Right lobe of liver (tissue), 6 donors: ENCODE data around the gene ZNF592. TPM values are rescaled to one million over a fixed set of nuclear protein-coding genes. Genes with fewer than 3 reads are reported as not detected.

Experiments used
- ATAC-seq, 4 donors: fragments of 200-7000 bp; cut with Tn5 transposase; one replicate each; pipeline ENCODE4 v1.9.1; 2020; ENCODE audit warnings: mild to moderate bottlenecking in 4 of 4, moderate library complexity in 4 of 4
- DNase-seq, 3 donors: peaks; one replicate each; pipeline ENCODE4 v3.0.0-alpha.2; 2020
- H3K27ac ChIP-seq, 3 donors: fragments of 200-600 bp; one replicate each; pipeline ENCODE4 v1.8.0; 2022
- H3K27me3 ChIP-seq, 2 donors: fragments of 200-600 bp; one replicate each; pipeline ENCODE4 v1.8.0; 2022
- H3K36me3 ChIP-seq, 4 donors: fragments of 200-600 bp; sonication (generic) in 1 of 4; one replicate each; pipeline versions ENCODE4 v1.5.1 to v1.8.0; 2017 to 2022; ENCODE audit warnings: control low read depth in 1 of 4
- H3K4me1 ChIP-seq, 4 donors: fragments of 200-600 bp; sonication (generic) in 1 of 4; one replicate each; pipeline versions ENCODE4 v1.5.1 to v1.8.0; 2017 to 2022; ENCODE audit warnings: control low read depth in 1 of 4
- H3K4me3 ChIP-seq, 3 donors: fragments of 200-600 bp; one replicate each; pipeline ENCODE4 v1.8.0; 2022
- H3K9me3 ChIP-seq, 4 donors: fragments of 200-600 bp; sonication (generic) in 1 of 4; one replicate each; pipeline versions ENCODE4 v1.5.1 to v1.8.0; 2017 to 2022; ENCODE audit warnings: control low read depth in 1 of 4
- CTCF ChIP-seq, 4 donors: fragments of 200-600 bp in 3 of 4; fragments of 450-650 bp in 1 of 4; IDR thresholded peaks; one replicate each; pipeline versions ENCODE4 v1.5.1 to v1.8.0; 2016 to 2022; ENCODE audit warnings: antibody characterized with exemption in 4 of 4, mild to moderate bottlenecking in 2 of 4
- POLR2A ChIP-seq: fragments of 450-650 bp; IDR thresholded peaks from one replicate; pipeline ENCODE4 v1.6.1; 2017; ENCODE audit warnings: antibody characterized with exemption, mild to moderate bottlenecking
- WGBS: methylation state at CpG from one replicate; pipeline ENCODE4 v1.1.6; 2018; ENCODE audit warnings: low coverage, low lambda C conversion rate; ENCODE audit not compliant: insufficient coverage; ENCODE audit errors: missing lambda C conversion rate; 5-methylcytosine and 5-hydroxymethylcytosine counted together
- intact Hi-C, 2 donors: fragments of 100-400 bp; cut with DNase I; formaldehyde crosslinking; loops; one replicate each; pipeline versions ENCODE4 v1.11.2 to v1.14.1; 2022
- total RNA-seq, 6 experiments: library from RNA; depleted of rRNA in 2 of 6; stranded (reverse); fragments of >200 nt in 2 of 6; fragmentation: NEBNext Ultra II Directional in 3 of 6; extraction: Animal tissue kit (Norgen Biotek cat#: 25700) in 3 of 6; gene quantifications; one replicate each; pipeline versions ENCODE4 v1.1.0 to v1.2.4, GENCODE V29; 2016 to 2023
- donor health status: DM: no; HTN: yes; CAD: no.
- donor health status: DM: no; HTN: no; CAD: no.
- donor health status: DM: no; HTN: no; CAD: no.
- donor health status: DM: no; HTN: yes; CAD: no.
- donor health status: DM: no; HTN: yes; CAD: no.

Gene ZNF592
- total RNA-seq, 6 experiments from 2014 or later: 10.8 to 13.2 (median 12.1) TPM

- Histone ChIP-seq H3K36me3 (peaks cover 5 to 32% (median 22%) of the 10 kb centered on the region in 4 donors), H3K4me1 (peaks cover 0 to 16% (median 4%) of the 10 kb centered on the region in 4 donors), H3K9me3 (no peaks in the 10 kb centered on the region), H3K27ac (no peak overlapping the region), H3K27me3 (no peaks in the 10 kb centered on the region), H3K4me3 (no peak overlapping the region)
- intact Hi-C loops: no loop called here
- 90% methylated on average over 3 of the region's 12 CpGs for WGBS
- TF ChIP-seq CTCF (IDR thresholded peaks at IDR 0.05) (no peak), POLR2A (no peak)
- ATAC-seq (peak in 2 of 4 donors; percentile 7 to 30), DNase-seq (no peak)
These were observed 35.3 kb downstream of the ZNF592 start for GRCh38 chr15:84783493-84784251.

- H3K4me3 ChIP-seq: no peak overlapping the region
- H3K4me1 ChIP-seq: peaks cover 0 to 16% (median 3%) of the 10 kb centered on the region in 4 donors
- DNase-seq (no peak), ATAC-seq (peak in 1 of 4 donors; percentile 12)
- TF ChIP-seq CTCF (IDR thresholded peaks at IDR 0.05) (no peak), POLR2A (no peak)
- no peaks in the 10 kb centered on the region for H3K9me3 ChIP-seq
- peaks cover 5 to 32% (median 22%) of the 10 kb centered on the region in 4 donors for H3K36me3 ChIP-seq
- H3K27ac ChIP-seq: no peak overlapping the region
- WGBS: 88% methylated on average over 5 of the region's 17 CpGs
- no peaks in the 10 kb centered on the region for H3K27me3 ChIP-seq
- intact Hi-C loops: no loop called here
These were observed 35.9 kb downstream of the ZNF592 start for GRCh38 chr15:84784262-84784661.

GRCh38 chr15:84785053-84785452 is 36.7 kb downstream of the ZNF592 start:
- H3K36me3 ChIP-seq: peaks cover 5 to 32% (median 22%) of the 10 kb centered on the region in 4 donors
- no peak overlapping the region for H3K27ac ChIP-seq
- 100% methylated on average over 1 of the region's 5 CpGs for WGBS

GRCh38 chr15:84788500-84788899 is 40.1 kb downstream of the ZNF592 start:
- 31% methylated on average over 2 of the region's 2 CpGs for WGBS
- Histone ChIP-seq H3K36me3 (peaks cover 0 to 45% (median 16%) of the 10 kb centered on the region in 4 donors), H3K27me3 (no peaks in the 10 kb centered on the region), H3K4me3 (no peak overlapping the region), H3K9me3 (no peaks in the 10 kb centered on the region), H3K27ac (no peak overlapping the region), H3K4me1 (peaks cover 0 to 12% (median 1%) of the 10 kb centered on the region in 4 donors)
- ATAC-seq (peak in 2 of 4 donors; percentile 17 to 18), DNase-seq (no peak)
- intact Hi-C loops: no loop called here
- TF ChIP-seq POLR2A (no peak), CTCF (IDR thresholded peaks at IDR 0.05) (no peak)

More at GRCh38 chr15:84785053-84785452, 36.7 kb downstream of the ZNF592 start:
- TF ChIP-seq CTCF (IDR thresholded peaks at IDR 0.05) (no peak), POLR2A (no peak)
- H3K4me1 ChIP-seq: peaks cover 0 to 12% (median 1%) of the 10 kb centered on the region in 4 donors
- H3K27me3 ChIP-seq: no peaks in the 10 kb centered on the region
- no peak for DNase-seq
- ATAC-seq: no peak
- H3K9me3 ChIP-seq: no peaks in the 10 kb centered on the region
- H3K4me3 ChIP-seq: no peak overlapping the region
- intact Hi-C loops: no loop called here
